ENCODE results near the gene CEACAM3.

GRCh38 chr19:41848666-41849065, 52.3 kb downstream of the CEACAM3 start:
- TF ChIP-seq CTCF (conservative IDR thresholded peaks at IDR 0.05 in 1 of 2, IDR thresholded peaks at IDR 0.05 in 1 of 2; ENCODE audit: low read depth in 1 of 2, low read length in 2 of 2) (no peak), EZH2 (IDR thresholded peaks at IDR 0.05; ENCODE audit: low read length, missing control alignments) (no peak)
